Measurements from ENCODE around the gene TEX2.

- TF ChIP-seq POLR2A (IDR thresholded peaks at IDR 0.05) (no peak), CTCF (IDR thresholded peaks at IDR 0.05) (no peak)
These were observed 66.5 kb downstream of the TEX2 start for GRCh38 chr17:64196601-64197000.
